Adrenal gland (tissue), 12 donors: ENCODE measurements around the gene EXD2. TPM values are rescaled to one million over a fixed set of nuclear protein-coding genes. Genes with fewer than 3 reads are reported as not detected.

Experiments
- DNase-seq, 7 donors: peaks; one replicate each; pipeline ENCODE4 v3.0.0-alpha.2; 2019 to 2020
- H3K27ac ChIP-seq, 5 donors: fragments of 200-600 bp; sonication (generic) in 4 of 5; 1 replicate in 3 of 5; 2 replicates in 2 of 5; pipeline versions ENCODE4 v1.5.1 to v1.8.0; 2016 to 2020; ENCODE audit warnings: mild to moderate bottlenecking in 1 of 5
- H3K27me3 ChIP-seq: fragments of 200-600 bp; 2 replicates; pipeline ENCODE4 v1.8.0; 2021
- H3K36me3 ChIP-seq, 2 donors: fragments of 200-600 bp; replicated peaks in 1 of 2; 1 replicate in 1 of 2; 2 replicates in 1 of 2; pipeline versions ENCODE4 v1.5.1 to v1.8.0; 2018 to 2022
- H3K4me1 ChIP-seq, 2 donors: fragments of 200-600 bp; replicated peaks in 1 of 2; 1 replicate in 1 of 2; 2 replicates in 1 of 2; pipeline versions ENCODE4 v1.5.1 to v1.8.0; 2018 to 2021
- H3K4me3 ChIP-seq, 4 donors: fragments of 200-600 bp; sonication (generic) in 3 of 4; one replicate each; pipeline ENCODE4 v1.5.1; 2016 to 2018
- H3K9me3 ChIP-seq, 3 donors: fragments of 200-600 bp; sonication (generic) in 1 of 3; replicated peaks in 1 of 3; 1 replicate in 2 of 3; 2 replicates in 1 of 3; pipeline versions ENCODE4 v1.5.1 to v1.8.0; 2016 to 2021
- POLR2A ChIP-seq, 2 donors: fragments of 450-650 bp; IDR thresholded peaks; one replicate each; pipeline ENCODE4 v1.6.1; 2017; ENCODE audit warnings: antibody characterized with exemption in 2 of 2, mild to moderate bottlenecking in 2 of 2, moderate library complexity in 1 of 2
- WGBS, 4 donors: extraction: QIAGEN DNeasy Blood & Tissue Kit in 2 of 4; methylation state at CpG; one replicate each; pipeline versions ENCODE4 v1.1.5 to v1.1.7; 2013 to 2017; 5-methylcytosine and 5-hydroxymethylcytosine counted together
- intact Hi-C, 2 donors: fragments of 100-400 bp; cut with DNase I; formaldehyde crosslinking; loops; one replicate each; pipeline versions ENCODE4 v1.14.1 to v1.15.0; 2022 to 2023
- polyA plus RNA-seq, 3 donors: library from polyadenylated mRNA; stranded (reverse); fragments of 200-250 nt in 2 of 3; fragments of 350-450 nt in 1 of 3; fragmentation: Illumina TruSeq in 1 of 3; extraction: RNeasy Lipid Tissue Mini Kit (QIAGEN cat#74804) in 1 of 3; gene quantifications; one replicate each; pipeline ENCODE4 v1.2.3, GENCODE V29; 2013 to 2014
- total RNA-seq, 9 donors: library from RNA; depleted of rRNA in 4 of 9; stranded (reverse); fragments of >200 nt in 4 of 9; fragments of 120-200 nt in 1 of 9; fragmentation: NEBNext Ultra II Directional in 1 of 9; extraction: Animal tissue kit (Norgen Biotek cat#: 25700) in 1 of 9; gene quantifications; one replicate each; pipeline versions ENCODE4 v1.1.0 to v1.2.4, GENCODE V29; 2013 to 2023
- TF ChIP-seq, protein P1 (sequence below), 6 experiments: fragments of 450-650 bp in 4 of 6; fragments of 200-600 bp in 2 of 6; sonication (generic) in 1 of 6; IDR thresholded peaks; 1 replicate in 5 of 6; 2 replicates in 1 of 6; pipeline versions ENCODE4 v1.5.1 to v1.8.0; 2016 to 2021; ENCODE audit warnings: antibody characterized with exemption in 6 of 6, mild to moderate bottlenecking in 2 of 6, moderate library complexity in 1 of 6
- donor health status: healthy with polysubstance abuse.
- donor health status: Bipolar disorder and iron deficiency.
- donor health status: DM: yes; HTN: yes; CAD: no.
- donor health status: DM: no; HTN: no; CAD: no.
- donor health status: DM: no; HTN: no; CAD: no.
- donor health status: DM: yes; HTN: yes; CAD: no.

Gene EXD2
- total and polyA plus RNA-seq, 12 donors = 6.4 to 23.0 (median 15.6) TPM

- no peaks in the 10 kb centered on the region for H3K27me3 ChIP-seq
- H3K36me3 ChIP-seq = peaks cover 0 to 44% of the 10 kb centered on the region in 2 donors
- H3K27ac ChIP-seq = no peak overlapping the region
- no peak for DNase-seq
- H3K4me1 ChIP-seq = peaks cover 4% of the 10 kb centered on the region in 2 donors
- TF ChIP-seq POLR2A (IDR thresholded peaks at IDR 0.05) = no peak
- TF ChIP-seq, protein P1, sequence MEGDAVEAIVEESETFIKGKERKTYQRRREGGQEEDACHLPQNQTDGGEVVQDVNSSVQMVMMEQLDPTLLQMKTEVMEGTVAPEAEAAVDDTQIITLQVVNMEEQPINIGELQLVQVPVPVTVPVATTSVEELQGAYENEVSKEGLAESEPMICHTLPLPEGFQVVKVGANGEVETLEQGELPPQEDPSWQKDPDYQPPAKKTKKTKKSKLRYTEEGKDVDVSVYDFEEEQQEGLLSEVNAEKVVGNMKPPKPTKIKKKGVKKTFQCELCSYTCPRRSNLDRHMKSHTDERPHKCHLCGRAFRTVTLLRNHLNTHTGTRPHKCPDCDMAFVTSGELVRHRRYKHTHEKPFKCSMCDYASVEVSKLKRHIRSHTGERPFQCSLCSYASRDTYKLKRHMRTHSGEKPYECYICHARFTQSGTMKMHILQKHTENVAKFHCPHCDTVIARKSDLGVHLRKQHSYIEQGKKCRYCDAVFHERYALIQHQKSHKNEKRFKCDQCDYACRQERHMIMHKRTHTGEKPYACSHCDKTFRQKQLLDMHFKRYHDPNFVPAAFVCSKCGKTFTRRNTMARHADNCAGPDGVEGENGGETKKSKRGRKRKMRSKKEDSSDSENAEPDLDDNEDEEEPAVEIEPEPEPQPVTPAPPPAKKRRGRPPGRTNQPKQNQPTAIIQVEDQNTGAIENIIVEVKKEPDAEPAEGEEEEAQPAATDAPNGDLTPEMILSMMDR (IDR thresholded peaks at IDR 0.05) = no peak
- no peak overlapping the region for H3K4me3 ChIP-seq
- 53 to 76% (median 73%) methylated on average over 2 of the region's 2 CpGs for WGBS, 4 donors
- no peaks in the 10 kb centered on the region for H3K9me3 ChIP-seq
- intact Hi-C loops = no loop called here
These were observed 40.2 kb downstream of the EXD2 start for GRCh38 chr14:69231486-69231885.

- intact Hi-C loops = no loop called here
- Histone ChIP-seq H3K27me3 (no peaks in the 10 kb centered on the region), H3K36me3 (peaks cover 0 to 53% of the 10 kb centered on the region in 2 donors), H3K27ac (no peak overlapping the region), H3K9me3 (no peaks in the 10 kb centered on the region), H3K4me3 (no peak overlapping the region), H3K4me1 (no peaks in the 10 kb centered on the region)
- WGBS, 4 donors = 76 to 97% (median 95%) methylated on average over 3 of the region's 3 CpGs
- TF ChIP-seq, protein P1 (IDR thresholded peaks at IDR 0.05) = no peak
- no peak for TF ChIP-seq POLR2A (IDR thresholded peaks at IDR 0.05)
- no peak for DNase-seq
These were observed 41.1 kb downstream of the EXD2 start for GRCh38 chr14:69232388-69232787.

- Histone ChIP-seq H3K36me3 (peaks cover 0 to 65% of the 10 kb centered on the region in 2 donors), H3K9me3 (no peaks in the 10 kb centered on the region)
- intact Hi-C loops = no loop called here
These were observed 42.8 kb downstream of the EXD2 start for GRCh38 chr14:69234106-69234505.

GRCh38 chr14:69235708-69236107 lies 44.4 kb downstream of the EXD2 start:
- DNase-seq = no peak
- Histone ChIP-seq H3K4me3 (no peak overlapping the region), H3K9me3 (no peaks in the 10 kb centered on the region), H3K4me1 (no peaks in the 10 kb centered on the region), H3K27me3 (no peaks in the 10 kb centered on the region), H3K36me3 (peaks cover 0 to 63% of the 10 kb centered on the region in 2 donors), H3K27ac (no peak overlapping the region)
- 90 to 100% (median 100%) methylated on average over 1 of the region's 1 CpG for WGBS, 4 donors
- intact Hi-C loops = no loop called here
- TF ChIP-seq POLR2A (IDR thresholded peaks at IDR 0.05) = no peak
- TF ChIP-seq, protein P1 (IDR thresholded peaks at IDR 0.05) = no peak

More at GRCh38 chr14:69234106-69234505, 42.8 kb downstream of the EXD2 start:
- Histone ChIP-seq H3K4me1 (no peaks in the 10 kb centered on the region), H3K27me3 (no peaks in the 10 kb centered on the region), H3K27ac (no peak overlapping the region), H3K4me3 (no peak overlapping the region)
- no peak for DNase-seq
- TF ChIP-seq, protein P1 (IDR thresholded peaks at IDR 0.05) = no peak
- no peak for TF ChIP-seq POLR2A (IDR thresholded peaks at IDR 0.05)
